NOMO-1 treated with dmso at 0.1 percent for 144 hours (cell line): ENCODE data around the gene GTPBP3.

Experiments
- DNase-seq: peaks from one replicate; lab custom pipeline; 2025; ENCODE audit not compliant: unreplicated experiment; lab: John Stamatoyannopoulos, UW

The GTPBP3 gene

DNA sequence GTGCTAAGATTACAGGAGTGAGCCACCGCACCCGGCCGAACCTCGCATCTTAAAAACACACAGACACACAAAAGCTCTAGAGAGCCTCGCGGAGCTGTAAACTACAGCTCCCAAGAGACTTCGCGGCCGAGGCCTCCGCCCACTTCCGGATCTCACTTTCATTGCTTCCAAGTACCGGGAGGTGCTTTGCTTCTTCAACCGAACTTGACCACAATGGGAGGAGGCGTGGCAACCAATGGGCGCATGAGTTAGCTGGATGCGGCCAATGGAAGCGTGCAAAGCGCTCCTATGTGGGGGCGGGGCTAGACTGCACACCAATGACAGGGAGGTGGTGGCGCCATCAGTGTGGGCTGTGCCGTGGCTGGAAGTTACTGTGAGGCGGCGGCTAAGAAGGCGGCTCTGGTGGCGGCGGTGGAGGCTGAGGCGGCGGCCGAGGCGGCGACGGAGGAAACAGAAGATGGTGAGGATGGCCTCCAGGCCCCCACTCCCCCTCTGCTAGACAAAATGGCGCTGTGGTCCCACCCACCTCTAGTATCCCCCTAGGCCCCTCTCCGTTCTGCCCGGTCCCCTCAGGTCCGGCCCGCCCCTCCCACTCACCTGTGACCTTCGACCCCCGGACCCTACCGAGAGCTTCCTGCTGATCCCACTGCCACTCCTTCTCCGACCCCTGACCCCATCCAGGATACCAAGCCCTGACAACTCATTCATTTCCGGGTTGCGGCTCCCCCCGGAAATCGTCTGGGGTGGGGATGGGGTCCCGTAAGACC is 28.0 kb upstream of the GTPBP3 start, which contains the start of gene DDA1:
DDA1 (plus strand) TSS at position 366 of the 767 bp plus-strand sequence; CDS start at position 458, 92 bp downstream.
- DNase-seq: peak; percentile 100

DNA sequence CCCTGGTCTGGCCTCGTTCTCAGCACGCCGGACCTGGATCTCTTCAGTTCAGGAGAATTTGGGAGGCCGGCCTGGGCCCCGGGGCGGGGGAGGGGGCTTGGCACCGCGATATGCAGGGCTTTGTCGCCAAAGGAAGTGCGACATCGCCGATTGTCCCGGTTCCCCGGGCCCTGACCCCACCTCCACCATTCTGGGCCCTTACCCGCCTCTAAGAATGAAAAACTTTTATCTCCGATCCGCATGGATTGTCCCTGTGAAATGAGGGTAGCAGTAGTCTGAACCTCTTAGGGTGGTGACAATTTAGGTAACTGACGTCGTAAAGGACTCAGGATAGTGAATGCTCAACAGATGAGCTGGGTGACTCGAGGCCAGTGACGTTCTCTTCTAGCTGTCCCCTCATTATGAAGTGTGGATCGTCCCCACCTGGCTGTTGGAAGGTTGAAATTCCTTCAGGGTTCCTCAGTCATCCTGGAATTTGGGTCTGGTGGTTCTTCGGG is 27.3 kb upstream of the GTPBP3 start:
- DNase-seq: no peak

DNA sequence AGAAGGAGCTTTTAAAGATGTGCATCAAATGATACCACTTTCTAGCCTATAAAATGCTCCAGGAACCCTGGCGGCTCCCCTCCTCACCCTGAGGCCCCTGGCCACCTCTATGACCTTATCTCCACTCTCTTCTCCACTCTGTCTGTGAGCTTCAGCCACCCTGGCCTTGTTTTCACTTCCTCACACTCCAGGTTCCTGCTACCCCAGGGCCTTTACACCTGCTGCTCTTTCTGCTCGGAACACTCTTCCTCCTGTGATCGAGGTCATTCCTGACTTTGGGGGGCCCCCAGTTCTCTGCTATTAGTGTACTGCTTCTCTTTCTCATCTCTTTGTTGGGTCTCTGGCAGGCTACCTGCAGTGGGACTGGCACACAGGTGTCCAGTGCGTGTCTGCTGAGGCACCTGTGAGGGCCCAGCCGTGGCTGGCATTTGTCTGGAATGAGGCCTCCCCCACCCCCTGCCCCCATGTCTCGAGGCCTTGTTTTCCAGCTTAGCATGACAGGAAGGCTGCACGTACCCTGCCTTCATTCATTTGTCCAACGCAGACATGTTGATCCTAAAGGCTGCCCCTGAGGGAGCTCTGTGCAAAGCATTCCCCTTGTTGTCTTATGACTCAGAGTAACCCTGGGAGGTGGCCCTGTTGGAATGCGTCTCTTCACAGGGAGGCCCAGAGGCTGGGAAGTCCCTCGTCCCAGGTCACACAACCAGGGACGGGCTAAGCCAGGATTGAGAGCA is 25.7 kb upstream of the GTPBP3 start:
- DNase-seq: no peak

DNA sequence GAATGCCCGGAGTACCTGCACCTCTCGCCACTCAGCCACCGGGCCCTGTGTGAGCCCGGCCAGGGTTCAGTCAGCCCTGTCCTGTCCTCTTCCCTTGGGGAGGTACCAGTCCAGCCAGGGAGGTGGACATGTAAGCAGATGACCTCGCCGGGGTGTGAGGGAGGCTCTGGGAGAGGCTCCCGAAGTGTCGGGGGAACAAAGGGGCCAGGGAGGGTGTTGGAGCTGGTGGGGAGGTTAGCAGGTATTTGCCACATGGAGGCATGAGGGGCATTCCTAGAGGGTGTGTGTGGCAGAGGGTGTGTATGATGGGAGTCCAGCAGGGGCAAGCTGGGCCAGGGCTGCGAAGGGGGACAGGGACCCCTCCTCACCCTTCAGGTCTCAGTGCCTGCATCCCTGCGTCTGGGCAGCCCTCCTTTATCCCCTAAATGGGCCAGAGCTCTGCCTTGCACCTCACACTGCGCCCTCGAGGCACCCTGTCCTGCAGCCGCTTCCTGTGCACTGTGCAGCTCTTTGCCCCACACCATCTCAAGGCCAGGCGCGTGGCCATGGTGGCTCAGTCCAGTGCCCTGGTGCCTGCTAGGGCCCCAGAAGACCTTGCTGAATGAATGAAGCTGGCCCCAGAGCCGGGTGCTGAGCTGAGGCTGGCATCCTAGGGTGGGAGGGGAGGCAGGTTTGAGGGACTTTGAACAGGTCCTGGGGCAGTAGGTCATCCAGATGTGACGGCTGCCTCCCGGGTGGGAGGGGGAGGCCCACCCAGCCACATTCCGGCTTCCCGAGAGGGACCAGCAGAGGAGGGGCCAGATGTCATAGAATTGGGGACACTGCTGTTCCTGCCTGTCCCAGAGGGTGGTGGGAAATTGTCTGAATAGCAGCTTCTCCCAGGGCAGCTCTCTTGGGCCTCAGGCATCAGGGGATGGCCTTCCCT is 24.9 kb upstream of the GTPBP3 start:
- no peak for DNase-seq

DNA sequence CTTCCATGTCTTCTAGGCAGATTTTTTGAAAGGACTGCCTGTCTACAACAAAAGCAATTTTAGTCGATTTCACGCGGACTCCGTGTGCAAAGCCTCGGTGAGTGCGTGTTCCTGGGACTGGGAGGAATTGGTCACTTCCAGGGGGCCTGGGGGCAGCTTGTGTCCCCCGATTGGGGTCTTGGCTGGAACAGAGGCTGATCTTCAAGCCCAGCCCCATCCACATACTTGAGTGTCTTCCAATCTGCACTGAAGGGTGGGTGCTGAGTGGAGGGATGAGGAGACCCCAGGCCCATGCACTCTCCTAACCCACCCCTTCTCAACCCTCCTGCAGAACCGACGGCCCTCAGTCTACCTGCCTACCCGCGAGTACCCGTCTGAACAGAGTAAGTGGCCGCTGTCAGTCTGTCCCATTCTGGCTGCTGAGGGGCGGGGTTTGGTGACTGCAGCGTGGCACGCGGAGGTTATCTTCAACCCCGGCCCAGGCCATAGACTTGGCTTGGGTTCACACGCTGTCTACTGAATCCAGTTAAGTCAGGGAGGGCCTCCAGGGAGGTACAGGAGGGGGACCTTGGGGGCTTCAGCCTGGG is 23.3 kb upstream of the GTPBP3 start:
- DNase-seq: no peak

DNA sequence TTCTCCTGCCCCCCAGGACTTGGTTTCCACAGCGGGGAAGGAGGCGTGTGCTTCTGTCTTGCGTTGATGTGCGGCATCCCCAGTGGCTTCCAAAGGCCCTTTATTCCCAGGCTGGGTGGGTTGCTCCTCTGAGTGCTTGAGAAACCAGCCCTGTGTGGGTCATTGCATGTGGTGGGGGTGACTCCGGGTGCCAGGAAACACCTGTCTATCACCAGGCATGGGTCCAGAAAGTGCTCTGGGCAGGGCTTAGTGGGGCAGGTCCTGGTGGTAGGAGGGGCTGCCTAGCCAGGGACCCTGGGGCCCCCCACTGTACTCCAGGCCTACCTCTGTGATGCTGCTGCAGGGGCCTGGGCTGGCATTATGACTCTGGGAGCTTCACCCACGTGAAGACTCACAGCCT is 18.4 kb upstream of the GTPBP3 start:
- no peak for DNase-seq

DNA sequence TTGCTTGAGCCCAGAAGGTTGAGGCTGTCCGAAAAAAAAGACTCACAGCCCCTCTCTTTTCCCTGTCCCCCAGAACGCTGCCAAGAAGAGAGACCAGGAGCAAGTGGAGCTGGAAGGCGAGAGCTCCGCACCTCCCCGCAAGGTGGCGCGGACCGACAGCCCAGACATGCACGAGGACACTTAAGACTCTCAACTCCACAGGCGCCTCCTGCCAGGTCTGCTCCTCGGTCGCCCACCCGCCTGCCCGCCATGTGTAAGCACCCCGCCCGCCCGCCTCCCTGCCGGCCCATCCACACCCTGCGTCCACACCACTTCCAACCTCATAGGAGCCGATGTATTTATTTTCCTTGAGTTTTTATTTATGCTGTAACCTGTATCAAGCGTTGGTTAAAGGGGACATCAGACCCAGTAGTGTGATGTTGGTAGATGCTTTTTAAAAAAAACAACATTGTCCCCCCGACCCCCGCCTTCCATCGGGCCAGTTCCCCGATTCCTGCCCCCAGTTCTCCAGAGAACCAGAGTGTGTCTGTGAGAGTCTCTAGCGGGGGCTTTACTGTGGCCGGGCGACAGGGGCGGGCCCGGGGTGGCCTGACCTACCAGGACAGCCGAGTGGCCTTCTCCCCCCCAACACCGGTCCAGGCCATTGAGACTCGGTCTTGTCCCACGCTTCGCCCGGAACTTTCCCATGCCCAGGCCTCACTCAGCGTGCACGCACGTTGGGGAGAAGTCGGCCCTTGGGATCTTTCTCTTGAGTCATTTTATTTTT is 17.7 kb upstream of the GTPBP3 start:
- DNase-seq: no peak

DNA sequence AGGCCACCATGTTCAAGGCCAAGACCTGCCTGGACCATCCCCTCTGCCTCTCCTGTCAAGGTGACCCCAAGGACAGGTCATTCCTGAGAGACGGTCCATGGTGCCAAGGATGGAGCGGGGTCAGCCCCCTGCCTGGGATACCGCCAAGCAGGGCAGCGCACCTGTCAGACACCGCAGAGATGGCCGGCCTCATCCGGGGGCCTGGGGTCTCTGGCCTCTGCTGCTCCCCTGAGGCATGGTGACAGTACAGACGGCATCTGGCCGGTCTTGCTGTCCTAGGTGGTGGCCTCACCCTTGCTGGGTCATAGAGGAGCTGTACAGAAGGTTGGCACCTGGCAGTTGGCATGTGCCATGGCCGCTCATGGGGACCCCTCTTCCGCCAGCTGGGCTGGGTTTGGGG is 16.9 kb upstream of the GTPBP3 start:
- DNase-seq: no peak

DNA sequence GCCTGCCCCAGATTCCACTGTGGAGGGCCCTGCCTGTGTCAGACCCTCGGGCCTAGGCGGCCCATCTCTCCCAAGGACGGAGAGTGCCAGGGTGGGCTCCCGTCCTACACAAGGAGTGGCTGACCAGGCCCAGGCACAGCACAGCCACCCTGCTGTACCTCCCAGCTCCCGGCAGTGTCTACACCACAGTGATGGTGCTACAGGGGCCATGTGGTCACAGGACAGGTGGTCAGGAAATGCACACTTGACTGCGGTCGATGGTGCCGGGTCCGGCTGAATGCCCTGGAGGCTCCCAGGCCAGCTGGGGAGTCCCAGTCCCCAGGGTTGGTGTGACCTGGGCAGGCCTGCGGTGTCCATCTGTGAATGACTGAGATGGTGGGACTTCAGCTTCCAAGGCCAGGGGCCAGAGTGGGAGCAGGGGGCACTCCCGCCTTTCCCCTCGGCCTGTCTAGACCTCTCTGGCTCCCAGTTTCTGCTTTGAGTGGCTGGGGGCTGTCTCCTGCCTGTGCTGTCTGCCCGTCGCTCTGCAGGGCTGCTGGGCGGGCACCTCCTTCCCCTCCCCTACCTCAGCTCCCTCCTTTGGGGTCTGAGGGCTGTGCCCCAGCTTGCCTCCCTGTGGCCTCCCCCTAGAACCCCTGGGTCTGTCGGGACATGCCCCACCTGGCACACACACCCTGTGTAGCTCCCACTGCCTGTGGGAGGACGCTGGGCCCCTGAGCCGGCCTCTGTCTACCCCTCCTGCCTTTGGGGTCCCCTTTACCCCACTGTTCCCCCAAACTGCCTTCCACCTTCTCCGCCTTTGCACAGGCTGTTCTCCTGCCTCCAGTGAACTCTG is 15.5 kb upstream of the GTPBP3 start:
- no peak for DNase-seq

DNA sequence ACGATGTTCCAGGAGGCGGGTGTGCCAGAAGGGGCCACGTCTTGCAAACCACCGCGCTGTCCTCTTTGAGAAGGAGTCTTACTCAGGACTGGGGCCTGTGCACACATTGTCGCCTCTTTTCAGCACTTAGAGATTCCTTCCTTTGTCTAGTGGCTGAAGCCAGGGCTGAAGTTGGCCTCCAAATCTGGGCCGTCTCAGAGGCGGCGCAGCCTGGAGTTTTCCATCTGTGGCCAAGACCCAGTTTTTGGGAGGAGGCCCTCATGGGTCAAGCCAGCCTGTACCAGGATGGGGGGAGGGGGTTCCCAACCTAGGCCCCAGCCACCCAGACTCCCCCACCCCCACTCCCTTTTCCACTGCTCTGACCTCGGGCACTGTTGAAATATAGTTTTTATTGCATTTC is 14.5 kb upstream of the GTPBP3 start:
- no peak for DNase-seq

DNA sequence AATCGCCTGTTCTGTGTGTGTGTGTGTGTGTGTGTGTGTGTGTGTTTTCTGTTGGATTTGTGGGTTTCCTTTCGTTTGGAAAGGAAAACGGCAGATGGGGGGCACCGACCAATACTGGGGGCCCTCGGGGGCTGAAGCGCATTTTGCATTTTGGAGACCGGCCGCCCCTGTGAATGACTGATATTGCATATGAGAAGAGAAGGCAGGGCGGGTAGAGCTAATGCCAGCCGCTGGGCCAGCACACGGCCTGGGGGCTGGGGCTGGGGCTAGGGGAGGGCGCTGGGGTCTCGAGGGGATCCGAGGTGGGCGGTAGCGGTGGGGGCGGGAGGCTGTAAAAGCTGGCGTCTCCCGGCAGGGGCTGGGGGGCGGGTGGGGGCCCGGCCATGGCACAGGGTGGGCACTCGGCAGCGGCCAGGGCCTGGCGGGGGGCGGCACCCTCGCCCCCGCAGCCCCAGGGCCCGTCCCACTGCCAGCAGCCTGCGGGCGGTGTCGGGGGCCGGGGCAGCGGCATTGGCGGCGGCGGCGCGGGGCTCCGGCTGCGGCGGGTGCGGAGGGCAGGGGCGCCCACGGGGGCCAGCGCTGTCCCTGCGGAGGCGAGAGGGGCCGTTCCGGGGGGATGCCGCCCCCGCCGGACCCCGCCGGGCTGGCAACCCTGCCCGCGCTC is 13.9 kb upstream of the GTPBP3 start:
- DNase-seq: no peak

DNA sequence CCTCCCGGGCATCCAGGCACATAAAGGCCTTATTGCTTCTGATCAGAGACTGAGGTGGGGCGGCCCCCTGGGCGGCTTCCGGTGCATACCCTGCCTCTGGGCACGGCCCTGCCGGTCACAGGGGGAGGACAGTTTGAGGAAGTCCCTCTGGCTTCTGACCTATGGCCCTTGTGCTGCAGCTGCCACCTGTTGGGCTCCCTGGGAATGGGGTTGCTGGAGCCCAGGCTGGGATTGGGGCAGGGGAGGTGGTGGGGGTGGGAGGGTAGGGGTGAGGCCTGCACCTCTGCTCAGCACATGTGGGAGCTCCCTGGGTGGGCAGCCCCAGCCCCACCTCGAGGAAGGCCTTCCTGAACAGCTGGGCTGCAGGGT is 13.4 kb upstream of the GTPBP3 start:
- no peak for DNase-seq

DNA sequence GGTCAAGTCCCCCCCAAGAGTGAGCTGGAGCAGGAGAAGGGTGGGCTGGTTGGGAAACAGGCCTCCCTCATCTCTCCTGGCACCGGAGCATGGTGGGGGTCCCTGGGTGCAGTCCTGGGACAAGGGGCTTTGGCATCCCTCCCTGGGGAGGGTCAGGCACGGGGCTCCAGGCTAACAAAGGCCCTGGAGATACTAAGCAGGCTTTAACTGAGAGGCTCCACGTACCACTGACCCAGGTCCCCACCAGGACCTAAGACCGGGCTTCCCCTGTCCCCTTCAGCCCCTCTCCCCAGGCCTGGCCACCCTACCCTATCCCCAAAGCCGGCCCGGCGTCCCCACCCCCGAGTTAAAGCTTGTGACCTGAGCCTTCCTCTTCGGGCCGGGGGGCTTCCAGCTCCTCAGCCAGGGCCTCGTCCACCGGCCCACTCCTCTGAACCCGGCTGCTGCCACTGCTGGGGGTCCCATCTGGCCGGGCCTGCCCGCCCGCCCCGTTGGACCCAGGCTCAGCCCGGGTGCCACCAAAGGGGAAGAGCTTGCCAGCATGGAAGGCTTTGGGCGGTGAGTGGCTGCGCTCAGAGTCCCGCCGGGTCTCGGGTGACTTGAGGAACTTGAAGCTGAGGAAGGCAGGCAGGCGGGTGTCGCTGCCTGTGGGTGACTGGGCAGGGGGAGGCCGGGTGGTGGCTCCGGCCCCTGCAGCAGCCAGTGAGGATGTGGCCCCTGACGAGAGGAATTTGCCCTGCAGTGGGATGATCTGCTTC is 12.8 kb upstream of the GTPBP3 start:
- DNase-seq: no peak

DNA sequence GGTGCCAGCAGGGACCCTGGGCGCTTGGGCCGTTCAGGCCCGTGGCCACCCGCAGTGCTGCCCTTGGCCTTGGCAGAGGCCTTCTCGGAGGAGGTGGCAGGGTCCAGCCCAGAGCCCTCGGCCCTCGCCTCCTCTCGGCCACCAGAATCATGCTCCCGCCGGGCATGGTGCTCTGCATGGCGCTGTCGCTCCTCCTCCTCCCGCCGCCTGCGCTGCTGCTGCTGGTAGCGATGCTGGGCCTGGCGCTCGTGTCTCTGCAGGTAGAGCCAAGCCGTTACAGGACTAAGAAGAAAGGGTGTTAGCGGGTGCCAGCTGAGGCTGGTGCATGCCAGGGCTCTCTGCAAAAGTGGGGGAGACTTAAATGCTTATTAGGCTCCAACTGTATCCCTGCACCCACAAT is 12.2 kb upstream of the GTPBP3 start:
- DNase-seq: no peak

DNA sequence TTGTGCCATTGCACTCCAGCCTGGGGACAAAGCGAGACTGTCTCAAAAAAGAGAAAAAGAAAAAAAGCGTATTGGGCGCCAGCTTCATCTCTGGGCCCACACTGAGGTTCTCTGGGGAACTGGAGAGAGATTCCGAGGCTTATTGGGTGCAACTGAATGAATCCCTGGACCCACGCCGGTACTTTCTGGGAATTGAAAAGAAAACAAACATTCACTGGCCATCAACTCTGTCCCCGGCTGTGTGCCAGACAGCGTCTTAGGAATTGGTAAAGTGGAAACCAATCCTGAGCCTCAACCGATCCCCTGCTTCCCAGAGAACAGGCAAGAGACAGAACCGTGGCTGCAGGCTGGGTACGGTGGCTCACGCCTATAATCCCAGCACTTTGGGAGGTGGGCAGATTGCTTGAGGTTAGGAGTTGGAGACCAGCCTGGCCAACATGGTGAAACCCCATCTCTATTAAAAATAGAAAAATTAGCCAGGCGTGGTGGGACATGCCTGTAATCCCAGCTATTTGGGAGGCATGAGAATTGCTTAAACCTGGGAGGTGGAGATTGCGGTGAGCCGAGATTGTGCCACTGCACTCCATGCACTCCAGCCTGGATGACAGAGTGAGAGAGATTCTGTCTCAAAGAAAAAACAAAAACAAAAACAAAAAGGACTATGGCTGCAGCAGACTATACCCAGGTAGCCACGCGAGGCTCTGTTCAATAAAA is 11.3 kb upstream of the GTPBP3 start:
- DNase-seq: no peak

DNA sequence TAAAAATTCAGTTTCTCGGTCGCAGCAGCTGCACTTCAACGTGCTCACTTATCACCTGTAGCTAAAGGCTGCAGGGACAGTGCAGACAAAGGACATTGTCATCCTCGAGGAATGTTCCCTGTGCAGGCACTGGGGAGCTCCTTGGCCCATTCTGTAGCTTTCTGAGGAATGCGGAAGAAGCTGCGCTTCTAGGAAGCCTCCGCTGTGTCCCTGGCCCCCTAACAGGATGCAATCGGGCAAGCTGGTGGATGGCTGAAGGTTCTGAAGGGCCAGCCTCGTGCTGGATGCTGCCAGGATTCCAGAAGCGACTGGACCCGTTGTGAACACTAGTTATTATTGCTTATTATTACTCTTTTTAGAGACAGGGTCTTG is 10.8 kb upstream of the GTPBP3 start:
- no peak for DNase-seq

DNA sequence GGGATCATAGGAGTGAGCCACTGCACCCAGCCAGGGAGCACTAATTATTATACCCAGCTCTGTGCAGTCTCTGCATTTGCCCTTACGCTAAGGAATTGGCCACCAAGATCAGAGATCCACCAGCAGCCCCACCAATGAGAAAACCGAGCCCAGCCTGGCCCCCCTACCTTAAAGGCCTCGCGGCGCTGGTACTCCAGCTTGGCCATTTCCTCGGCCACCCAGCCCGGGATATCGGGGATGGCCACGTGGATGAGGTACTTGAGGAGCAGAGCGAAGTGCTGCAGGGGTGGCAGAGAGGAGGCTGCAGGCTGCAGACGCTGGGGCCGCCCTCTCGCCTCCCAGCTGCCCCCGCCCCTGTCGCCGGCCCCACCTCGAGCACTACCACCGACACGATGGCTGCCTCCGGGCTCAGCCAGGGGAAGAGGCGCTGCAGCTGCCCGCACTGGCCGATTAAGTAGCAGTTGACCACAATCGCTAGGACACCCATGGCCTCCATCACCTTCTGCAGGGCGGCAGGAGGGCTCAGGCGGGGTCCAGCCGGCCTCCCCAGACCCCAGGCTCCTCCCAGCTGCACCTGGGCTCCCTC is 10.2 kb upstream of the GTPBP3 start:
- no peak for DNase-seq
